ENCODE data around the gene AP4B1.
A peak's percentile ranks its signal among the peaks of the same experiment; 100 is the strongest.

Gene AP4B1

GRCh38 chr1:113929750-113930498, 25.3 kb upstream of the AP4B1 start:
- peak; percentile 80 for DNase-seq

DNA sequence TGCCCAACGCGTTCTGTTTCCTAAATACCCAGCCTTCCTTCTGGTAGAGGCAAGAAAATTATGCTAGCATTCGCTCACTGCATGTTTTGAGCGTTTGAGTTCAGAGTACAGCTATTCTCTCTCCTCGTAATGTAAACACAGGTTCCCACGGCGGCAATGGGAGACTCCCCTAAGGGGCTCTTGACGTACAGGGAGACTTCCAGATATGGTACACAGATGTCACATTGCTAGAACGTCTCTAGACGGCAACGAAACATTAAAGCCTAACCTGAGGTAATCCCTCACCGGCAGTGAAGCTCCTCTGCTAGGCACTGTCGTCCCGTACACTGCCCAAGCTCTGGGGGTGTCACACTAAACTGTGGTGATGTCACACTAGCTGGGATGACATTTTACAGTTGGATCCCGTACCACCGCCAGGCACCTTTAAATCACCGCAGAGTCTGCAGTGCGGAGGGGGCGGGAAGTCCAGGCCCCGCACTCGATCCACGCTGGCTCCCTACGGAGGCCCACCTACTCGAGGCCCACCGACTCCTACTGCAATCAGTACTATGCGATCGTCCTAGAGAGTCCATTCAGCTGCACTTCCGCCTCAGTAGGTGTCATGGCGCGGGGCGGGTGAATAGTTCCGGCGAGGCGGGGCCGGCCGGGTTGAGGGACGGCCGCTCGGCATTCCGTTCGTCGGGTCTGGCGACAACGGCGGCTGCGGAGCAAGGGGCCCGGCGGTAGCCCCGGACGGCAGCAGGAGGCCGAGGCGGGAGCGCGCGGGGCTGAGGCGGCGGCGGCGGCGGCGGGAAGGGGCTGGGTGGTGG, 24.5 kb upstream of the AP4B1 start, which contains the start of gene HIPK1:
TSS of gene HIPK1 (plus strand) at position 384 of the 809 bp plus-strand sequence.
- peak; percentile 92 for DNase-seq

GRCh38 chr1:113928187-113928930, 23.8 kb upstream of the AP4B1 start:
- no peak for DNase-seq

- no peak for DNase-seq
Observed at GRCh38 chr1:113924473-113924872, 19.9 kb upstream of the AP4B1 start.

DNA sequence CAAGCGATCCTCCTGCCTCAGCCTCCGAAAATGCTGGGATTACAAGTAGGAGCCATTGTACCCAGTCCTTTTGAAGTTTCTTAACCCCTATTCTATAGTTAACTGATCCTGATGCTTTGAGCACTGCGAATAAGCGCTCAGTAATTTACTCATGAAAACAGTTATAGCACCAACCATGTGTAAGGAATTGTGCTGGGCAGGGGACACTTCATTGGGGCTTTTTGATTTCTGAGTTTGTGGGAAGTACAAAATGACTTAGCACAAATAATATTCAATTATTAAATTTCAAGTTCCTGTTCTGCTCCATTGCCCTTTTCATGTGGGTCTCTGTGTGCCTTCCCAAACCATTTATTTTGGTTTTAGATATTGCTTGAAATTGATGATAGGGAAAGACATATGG, 18.4 kb upstream of the AP4B1 start:
- DNase-seq = no peak

DNA sequence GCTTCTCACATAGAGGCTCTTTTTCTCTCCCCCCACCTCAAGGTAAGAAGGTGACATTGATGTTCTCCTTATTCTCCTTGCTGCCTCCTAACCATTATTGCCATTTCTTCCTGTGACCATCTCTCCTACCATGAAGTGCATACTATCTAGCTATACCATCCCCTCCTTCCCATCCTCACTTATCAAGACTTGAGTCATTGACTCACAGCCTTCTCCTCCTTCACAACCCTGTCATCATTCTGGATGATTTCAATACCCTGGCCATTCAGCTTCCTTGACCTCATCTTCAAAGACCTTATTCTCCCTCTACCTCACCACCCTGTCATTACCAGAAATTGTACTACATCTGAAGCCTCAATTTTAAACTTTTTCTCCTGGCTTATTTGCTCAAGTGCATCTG, 13.6 kb upstream of the AP4B1 start:
- no peak for DNase-seq

GRCh38 chr1:113917400-113918082, 12.9 kb upstream of the AP4B1 start:
- no peak for DNase-seq

GRCh38 chr1:113916974-113917373, 12.4 kb upstream of the AP4B1 start:
- DNase-seq = no peak

DNA sequence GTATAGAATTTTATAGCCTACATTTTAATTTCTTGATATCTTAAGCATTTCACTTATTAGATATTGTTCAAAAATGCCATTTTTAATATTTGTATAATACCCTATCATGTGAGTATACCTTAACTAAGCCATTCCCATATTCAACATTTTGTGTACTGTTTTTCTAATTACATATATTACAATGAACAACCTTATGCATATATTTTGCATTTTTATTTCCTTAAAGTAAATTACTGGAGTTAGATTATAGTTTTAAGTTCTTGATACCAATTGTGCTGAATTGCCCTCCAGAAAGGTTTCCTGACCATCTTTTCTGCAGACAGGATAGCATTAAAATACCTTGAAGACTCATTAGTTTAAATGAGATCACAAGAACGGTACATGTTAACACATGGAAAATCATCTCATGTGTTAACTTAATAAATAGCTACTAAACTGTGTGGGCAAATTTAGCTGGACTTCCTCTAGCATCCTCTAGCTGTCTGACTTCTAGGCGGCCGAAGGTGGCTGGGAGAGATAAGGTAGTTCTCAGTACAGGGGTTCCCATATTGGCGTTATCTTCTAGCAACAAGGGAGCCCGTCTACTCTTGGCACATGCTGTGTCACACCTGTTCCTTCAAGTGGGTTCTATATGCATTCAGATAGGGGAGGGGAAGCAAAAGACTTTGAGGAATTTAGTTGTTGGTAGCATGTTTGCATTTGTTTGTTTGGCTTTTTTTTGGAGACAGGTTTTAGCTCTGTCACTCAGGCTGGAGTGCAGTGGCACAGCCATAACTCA, 9.5 kb upstream of the AP4B1 start:
- no peak for DNase-seq

DNA sequence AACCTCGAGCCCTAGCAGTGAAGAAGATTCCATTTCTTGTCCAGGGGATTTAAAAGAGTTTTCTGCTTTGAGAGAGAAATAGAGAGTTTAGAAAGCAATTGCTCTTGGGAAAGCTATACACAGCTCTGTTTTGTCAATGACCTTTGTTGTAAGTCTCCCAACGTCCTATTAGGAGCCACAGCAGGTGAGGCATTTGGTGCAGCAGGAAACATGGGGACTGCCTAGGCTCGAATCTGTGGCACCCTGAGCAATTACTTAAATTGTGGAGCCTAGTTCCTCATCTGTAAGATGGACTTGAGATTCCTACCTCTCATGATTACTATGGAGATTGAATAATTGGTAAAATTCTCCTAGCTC, 8.7 kb upstream of the AP4B1 start:
- no peak for DNase-seq

GRCh38 chr1:113912594-113913311, 8.2 kb upstream of the AP4B1 start:
- no peak for DNase-seq

DNA sequence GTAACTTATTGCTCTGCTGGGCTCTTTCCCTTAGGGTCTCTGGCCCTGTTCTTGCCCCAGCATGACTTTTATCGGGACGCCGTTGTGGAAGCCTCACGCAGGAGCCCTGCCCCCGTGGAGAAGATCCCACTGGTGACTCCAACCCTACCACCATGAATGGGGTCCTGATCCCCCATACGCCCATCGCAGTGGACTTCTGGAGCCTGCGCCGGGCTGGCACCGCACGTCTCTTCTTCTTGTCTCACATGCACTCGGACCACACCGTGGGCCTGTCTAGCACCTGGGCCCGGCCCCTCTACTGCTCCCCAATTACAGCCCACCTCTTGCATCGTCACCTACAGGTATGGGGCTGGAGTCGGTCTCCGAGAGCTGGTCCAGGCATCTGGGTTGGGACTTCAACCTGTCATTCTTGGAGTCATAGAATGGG, 849 bp upstream of the AP4B1 start:
- DNase-seq = peak; percentile 5

DNA sequence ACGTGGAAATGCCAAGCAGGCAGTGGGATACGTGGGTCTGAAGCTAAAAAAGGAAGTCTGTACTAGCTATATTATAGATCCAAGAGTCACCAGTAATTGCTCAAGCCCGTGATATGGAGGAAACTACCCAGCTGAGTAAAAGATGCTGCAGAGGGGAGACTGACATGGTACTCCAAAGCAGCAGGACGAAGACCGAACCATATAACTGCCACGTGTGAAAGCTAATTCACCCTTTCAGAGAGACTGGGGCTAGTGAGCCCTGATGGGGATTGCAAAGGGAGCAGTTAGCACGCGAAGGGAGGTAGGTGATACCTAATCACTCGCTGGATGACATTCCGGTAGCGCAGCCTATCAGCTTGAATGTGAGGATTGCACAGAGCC, 316 bp downstream of the AP4B1 start:
- no peak for DNase-seq

- DNase-seq = peak; percentile 18
Observed at GRCh38 chr1:113903501-113904292, 902 bp downstream of the AP4B1 start.

- peak; percentile 22 for DNase-seq
Observed at GRCh38 chr1:113901191-113901590, 3.4 kb downstream of the AP4B1 start.

GRCh38 chr1:113899111-113899510, 5.5 kb downstream of the AP4B1 start:
- no peak for DNase-seq

- DNase-seq = no peak
Observed at GRCh38 chr1:113898241-113898814, 6.3 kb downstream of the AP4B1 start.

GRCh38 chr1:113895961-113896360, 8.6 kb downstream of the AP4B1 start:
- DNase-seq = no peak

- no peak for DNase-seq
Observed at GRCh38 chr1:113895098-113895497, 9.5 kb downstream of the AP4B1 start.

DNA sequence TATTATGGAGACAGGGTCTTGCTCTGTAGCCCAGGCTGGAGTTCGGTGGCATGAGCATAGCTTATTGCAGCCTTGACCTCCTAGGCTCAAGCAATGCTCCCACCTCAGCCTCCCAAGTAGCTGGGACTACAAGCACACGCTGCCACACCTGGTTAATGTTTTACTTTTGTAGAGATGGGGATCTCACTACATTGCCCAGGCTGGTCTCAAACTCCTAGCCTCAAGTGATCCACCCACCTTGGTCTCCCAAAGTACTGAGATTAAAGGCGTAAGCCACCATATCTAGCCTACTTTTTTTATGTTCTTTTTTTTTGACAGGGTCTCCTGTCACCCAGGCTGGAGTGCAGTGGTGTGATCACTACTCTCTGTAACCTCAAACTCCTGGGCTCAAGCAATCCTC, 11.3 kb downstream of the AP4B1 start:
- no peak for DNase-seq
